Gastroesophageal sphincter (tissue), 3 donors: Measurements from ENCODE around the gene MAPK6.

Experiments used
- CTCF ChIP-seq, 4 experiments: fragments of 200-600 bp in 2 of 4; fragments of 450-650 bp in 2 of 4; sonication (generic) in 1 of 4; IDR thresholded peaks; one replicate each; pipeline ENCODE4 v1.5.1; 2017 to 2019; ENCODE audit warnings: antibody characterized with exemption in 4 of 4, mild to moderate bottlenecking in 2 of 4, moderate library complexity in 2 of 4
- EP300 ChIP-seq: sonication (generic); formaldehyde crosslinking; IDR thresholded peaks from one replicate; pipeline ENCODE4 v1.6.1; 2017; ENCODE audit warnings: antibody characterized with exemption, mild to moderate bottlenecking
- POLR2A ChIP-seq, 2 donors: fragments of 450-650 bp; IDR thresholded peaks; one replicate each; pipeline ENCODE4 v1.6.1; 2017; ENCODE audit warnings: antibody characterized with exemption in 2 of 2, mild to moderate bottlenecking in 2 of 2, moderate library complexity in 1 of 2
- POLR2AphosphoS5 ChIP-seq: sonication (generic); formaldehyde crosslinking; IDR thresholded peaks from one replicate; pipeline ENCODE4 v1.6.1; 2017; ENCODE audit warnings: antibody characterized with exemption

- TF ChIP-seq CTCF (IDR thresholded peaks at IDR 0.05) (no peak), POLR2AphosphoS5 (no peak), POLR2A (IDR thresholded peaks at IDR 0.05) (no peak), EP300 (no peak)
These were observed 31.4 kb downstream of the MAPK6 start for GRCh38 chr15:52050416-52050815.
